Epithelial cell of esophagus (primary cell): ENCODE data around the gene ENTR1.

Experiments used
- DNase-seq: peaks from one replicate; pipeline ENCODE4 v3.0.0; 2010; ENCODE audit warnings: low read depth
- H3K4me3 ChIP-seq: 2 replicates; pipeline ENCODE4 v1.5.1; 2011; ENCODE audit warnings: mild to moderate bottlenecking, low read length, control low read depth
- TF ChIP-seq, protein P1 (sequence below): IDR thresholded peaks from 2 replicates; pipeline ENCODE4 v1.5.1; 2011; ENCODE audit warnings: low read depth, mild to moderate bottlenecking, low read length, control low read depth, inconsistent platforms; ENCODE audit not compliant: insufficient read depth; ENCODE audit errors: missing control alignments

Gene ENTR1

DNA sequence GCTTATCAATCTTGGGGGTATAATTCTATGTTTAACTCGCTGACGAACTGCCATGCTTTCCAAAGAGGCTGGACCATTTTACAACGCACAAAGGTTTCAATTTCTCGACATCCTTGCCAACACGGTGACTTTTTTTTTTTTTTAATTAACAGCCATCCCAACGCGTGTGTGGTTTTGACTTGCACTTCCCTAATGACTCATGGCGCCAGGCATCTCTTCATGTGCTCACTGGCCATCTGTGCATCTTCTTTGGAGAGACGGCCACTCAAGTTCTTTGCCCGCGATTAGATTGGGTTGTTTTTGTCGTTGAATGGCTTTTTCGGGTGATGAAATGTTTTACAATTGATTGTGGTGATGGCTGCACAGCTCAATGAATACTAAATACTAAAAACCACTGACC lies 24.4 kb downstream of the ENTR1 start:
- no peak overlapping the region for H3K4me3 ChIP-seq
- TF ChIP-seq, protein P1, sequence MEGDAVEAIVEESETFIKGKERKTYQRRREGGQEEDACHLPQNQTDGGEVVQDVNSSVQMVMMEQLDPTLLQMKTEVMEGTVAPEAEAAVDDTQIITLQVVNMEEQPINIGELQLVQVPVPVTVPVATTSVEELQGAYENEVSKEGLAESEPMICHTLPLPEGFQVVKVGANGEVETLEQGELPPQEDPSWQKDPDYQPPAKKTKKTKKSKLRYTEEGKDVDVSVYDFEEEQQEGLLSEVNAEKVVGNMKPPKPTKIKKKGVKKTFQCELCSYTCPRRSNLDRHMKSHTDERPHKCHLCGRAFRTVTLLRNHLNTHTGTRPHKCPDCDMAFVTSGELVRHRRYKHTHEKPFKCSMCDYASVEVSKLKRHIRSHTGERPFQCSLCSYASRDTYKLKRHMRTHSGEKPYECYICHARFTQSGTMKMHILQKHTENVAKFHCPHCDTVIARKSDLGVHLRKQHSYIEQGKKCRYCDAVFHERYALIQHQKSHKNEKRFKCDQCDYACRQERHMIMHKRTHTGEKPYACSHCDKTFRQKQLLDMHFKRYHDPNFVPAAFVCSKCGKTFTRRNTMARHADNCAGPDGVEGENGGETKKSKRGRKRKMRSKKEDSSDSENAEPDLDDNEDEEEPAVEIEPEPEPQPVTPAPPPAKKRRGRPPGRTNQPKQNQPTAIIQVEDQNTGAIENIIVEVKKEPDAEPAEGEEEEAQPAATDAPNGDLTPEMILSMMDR, result no peak
- no peak for DNase-seq

DNA sequence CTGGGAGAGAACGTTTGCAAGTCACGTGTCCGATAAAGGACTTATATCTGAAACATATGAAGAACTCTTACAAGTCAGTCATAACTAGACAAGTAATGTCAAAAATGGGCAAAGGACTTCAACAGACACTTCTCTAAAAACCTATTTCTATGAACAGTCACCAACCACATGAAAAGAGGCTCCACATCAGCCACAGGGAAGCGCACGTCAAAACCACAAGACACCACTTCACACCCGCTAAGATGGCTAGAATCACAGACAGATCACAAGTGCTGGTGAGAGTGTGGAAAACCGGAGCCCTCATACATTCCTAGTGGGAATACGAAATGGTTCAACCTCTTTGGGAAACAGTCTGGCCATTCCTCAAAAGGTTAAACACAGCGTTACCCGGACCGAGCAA lies 25.4 kb downstream of the ENTR1 start:
- TF ChIP-seq, protein P1, result no peak
- no peak for DNase-seq
- no peak overlapping the region for H3K4me3 ChIP-seq

DNA sequence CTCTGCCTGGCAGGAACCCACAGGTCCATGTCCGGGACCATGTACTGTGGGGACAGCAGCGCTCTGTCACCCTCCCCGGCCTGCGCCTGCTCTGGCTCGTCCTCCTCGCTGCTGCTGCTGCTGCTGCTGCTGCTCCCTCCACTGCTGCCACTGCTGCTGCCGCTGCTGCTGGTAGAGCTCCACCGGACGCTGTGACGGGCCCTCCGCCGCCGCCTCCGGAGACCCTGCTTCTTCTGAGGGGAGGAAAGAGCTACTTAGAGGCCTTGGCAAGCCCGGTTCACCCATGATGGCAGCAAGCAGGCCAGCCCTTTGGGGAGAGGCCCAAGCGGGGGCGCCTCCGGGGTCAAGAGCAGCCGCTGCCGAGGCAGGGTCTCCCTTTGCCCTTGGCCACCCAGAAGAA lies 27.0 kb downstream of the ENTR1 start:
- no peak for DNase-seq
- H3K4me3 ChIP-seq, result no peak overlapping the region
- TF ChIP-seq, protein P1, result no peak

DNA sequence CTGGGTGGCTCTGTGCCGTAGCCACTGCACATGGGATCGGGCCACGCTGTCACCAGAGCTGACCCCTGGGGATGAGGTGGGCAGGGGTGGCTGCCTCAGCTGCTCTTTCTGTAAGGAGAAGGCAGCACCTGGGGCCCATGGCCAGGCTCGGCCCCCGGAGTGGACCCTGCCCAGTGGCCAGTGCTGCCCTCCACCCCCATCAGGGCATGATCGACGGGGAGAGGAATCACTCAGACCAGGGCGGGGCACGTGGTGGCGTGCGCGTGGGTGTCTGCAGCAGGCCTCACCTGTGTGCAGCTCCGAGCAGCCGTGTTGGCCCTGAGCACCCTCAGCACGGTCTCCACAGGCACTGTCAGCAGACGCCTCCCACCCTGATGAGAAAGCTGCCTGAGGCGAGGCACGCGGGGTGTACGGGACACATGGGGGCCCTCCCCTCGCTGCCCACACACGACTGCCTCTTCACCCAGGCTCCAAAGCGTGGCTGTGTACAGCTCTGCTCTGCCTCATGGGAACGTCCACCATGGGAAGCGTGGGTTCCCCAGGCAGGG lies 28.4 kb downstream of the ENTR1 start:
- H3K4me3 ChIP-seq, result no peak overlapping the region
- DNase-seq, result no peak
- TF ChIP-seq, protein P1, result no peak

DNA sequence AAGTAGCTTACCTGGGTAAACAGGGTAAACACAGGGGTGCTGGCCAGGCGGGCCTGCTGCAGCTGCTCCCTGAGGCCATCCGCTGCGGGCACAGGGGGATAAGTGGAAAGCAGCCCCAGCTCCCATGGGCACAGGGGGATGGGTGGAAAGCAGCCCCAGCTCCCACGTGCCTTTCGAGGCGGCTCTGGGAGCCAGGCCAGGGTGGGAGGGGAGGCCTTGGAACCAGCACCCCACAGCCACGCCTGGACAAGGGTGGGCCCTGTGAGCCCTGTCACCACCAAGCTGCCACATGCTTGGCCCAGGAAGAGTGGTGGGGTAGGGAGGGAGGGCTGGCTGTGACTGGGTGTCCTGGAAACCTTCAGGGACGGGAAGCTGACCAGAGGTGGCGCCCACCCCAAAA lies 29.1 kb downstream of the ENTR1 start:
- TF ChIP-seq, protein P1, result no peak
- H3K4me3 ChIP-seq, result no peak overlapping the region
- DNase-seq, result no peak

DNA sequence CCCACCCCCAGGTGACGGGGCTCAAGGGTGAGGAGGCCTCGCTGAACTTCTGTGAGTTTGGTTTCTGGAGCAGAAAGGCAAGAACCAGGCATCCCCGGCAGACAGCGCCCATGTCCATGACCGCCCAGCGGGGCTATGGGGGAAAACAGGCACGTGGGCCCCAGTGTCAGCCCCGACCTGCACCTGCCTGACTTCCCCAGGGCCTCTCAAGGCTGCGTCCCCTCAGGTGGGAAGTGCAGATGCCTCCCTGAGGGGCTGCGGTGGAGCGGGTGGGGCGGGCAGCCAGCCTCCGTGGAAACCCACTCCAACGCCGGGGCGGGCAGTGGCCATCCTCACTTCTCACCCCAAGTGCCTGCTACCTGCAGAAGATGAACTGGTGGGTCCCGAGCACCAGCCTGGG lies 30.0 kb downstream of the ENTR1 start:
- no peak for DNase-seq
- TF ChIP-seq, protein P1, result no peak
- H3K4me3 ChIP-seq, result no peak overlapping the region

DNA sequence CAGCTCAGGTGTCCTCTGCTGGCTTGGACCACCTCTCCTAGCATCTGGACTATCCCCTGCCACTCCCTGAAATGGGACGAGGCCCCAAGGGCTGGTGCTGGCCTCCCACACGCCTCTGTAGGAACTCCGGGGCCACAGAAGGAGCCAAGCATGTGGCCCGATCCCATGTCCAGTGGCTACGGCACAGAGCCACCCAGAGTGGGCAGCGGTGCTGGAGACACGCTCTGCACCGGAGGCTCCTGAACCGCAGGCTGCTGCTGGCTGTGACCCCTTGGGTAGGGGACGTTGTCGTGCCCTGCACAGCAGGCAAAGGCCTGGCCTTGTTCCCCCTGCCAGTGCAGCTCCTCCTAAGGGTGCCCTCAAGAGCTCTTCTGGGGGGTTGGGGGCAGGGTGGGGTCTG lies 30.5 kb downstream of the ENTR1 start:
- TF ChIP-seq, protein P1, result no peak
- no peak overlapping the region for H3K4me3 ChIP-seq
- DNase-seq, result no peak
